ENCODE measurements around the gene BIN2. TPM values are rescaled to one million over a fixed set of nuclear protein-coding genes. Genes with fewer than 3 reads are reported as not detected.

Gene BIN2
- total RNA-seq, 2 donors from 2014 or later, result not detected

DNA sequence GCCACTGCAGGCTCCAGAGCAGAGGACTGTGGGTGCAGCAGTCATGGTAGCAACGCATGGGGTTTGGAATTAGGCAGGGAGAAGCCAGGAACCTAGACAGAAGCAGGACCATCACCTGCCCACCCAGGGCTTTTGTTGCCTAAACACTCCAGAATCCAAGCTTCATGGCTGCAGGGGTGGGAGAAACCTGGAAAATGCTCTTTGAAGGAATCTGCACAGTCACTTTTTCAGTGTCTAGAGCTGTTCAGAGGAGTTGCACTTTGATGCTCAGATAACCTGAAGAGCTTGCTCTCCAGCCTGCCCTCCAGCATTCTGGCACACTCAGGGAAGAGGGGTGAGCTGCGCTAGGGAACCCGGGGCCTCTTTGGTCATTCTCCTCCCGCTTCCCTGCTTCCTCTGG, 24.1 kb upstream of the BIN2 start:
- Histone ChIP-seq H3K9ac (ENCODE audit: extremely low read depth, low read length, poor library complexity, severe bottlenecking) (no peak overlapping the region), H3K4me3 (ENCODE audit: low read length) (no peak overlapping the region), H3K27ac (ENCODE audit: low read depth, low read length) (no peak overlapping the region), H3K4me1 (ENCODE audit: control insufficient read depth, insufficient read depth, low read length) (peaks cover 3% of the 10 kb centered on the region), H3K36me3 (ENCODE audit: control insufficient read depth, insufficient read depth, low read length) (no peaks in the 10 kb centered on the region), H3K27me3 (ENCODE audit: control insufficient read depth, insufficient read depth, low read length, poor library complexity, severe bottlenecking) (no peaks in the 10 kb centered on the region), H3K9me3 (ENCODE audit: control insufficient read depth, low read length) (no peaks in the 10 kb centered on the region)
- TF ChIP-seq CTCF (conservative IDR thresholded peaks at IDR 0.05), result no peak
- DNase-seq, result no peak
- Mint-ChIP-seq H3K27ac (no peak overlapping the region), H3K27me3 (ENCODE audit: insufficient read depth) (peaks cover 2% of the 10 kb centered on the region), H3K36me3 (ENCODE audit: low read depth) (no peaks in the 10 kb centered on the region), H3K4me3 (no peak overlapping the region), H3K4me1 (peaks cover 14% of the 10 kb centered on the region), H3K9me3 (no peaks in the 10 kb centered on the region)
- 88 to 95% methylated on average over 4 of the region's 4 CpGs for WGBS, 2 experiments (ENCODE audit: insufficient coverage in 1 of 2, insufficient read length in 1 of 2)

DNA sequence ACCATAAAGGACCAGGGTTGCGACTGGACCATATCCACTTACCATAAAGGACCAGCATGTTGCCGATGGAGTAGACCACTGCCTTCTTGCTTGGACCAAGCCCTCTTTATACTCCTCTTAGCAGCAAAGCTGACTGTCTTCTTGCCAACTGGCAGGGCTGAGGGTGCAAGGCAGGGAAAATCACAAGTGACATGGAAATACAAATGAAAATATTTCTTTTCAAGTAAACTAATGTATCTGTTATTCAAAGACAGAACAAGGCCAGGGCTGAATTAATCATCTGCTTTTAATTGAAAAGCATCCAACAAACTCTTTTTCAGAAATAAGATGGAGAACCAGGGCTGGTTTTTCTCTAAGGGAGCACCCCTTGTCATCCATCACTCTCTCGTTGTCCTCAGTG, 22.6 kb upstream of the BIN2 start, which contains the start of gene CELA1:
TSS of gene CELA1 (minus strand) at position 99 of the 400 bp plus-strand sequence. CDS start at position 58, 41 bp downstream.
- no peak within 1 kb of the TSS for H3K27ac Mint-ChIP-seq

DNA sequence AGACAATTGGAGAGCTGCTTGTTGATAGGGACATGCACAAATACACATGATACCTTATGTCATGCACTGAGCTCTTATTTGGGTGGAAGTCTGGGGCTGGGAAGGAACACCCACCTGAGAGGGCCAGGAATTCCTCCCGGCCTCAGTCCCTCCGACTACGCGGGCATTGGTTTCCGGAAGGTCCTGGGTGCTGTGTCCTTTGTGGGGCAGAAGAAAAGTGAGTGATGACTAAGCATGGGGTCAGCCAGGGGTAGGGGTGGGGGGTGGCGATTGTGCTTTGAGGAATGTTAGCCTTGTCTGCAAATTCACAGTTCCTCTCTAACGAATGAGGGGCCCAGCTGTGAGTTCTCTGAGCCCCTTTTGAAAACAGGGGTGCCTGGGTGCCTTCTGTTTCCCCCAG, 21.7 kb upstream of the BIN2 start:
- H3K36me3 ChIP-seq (ENCODE audit: control insufficient read depth, insufficient read depth, low read length), result no peaks in the 10 kb centered on the region
- WGBS, 2 experiments (ENCODE audit: insufficient coverage in 1 of 2, insufficient read length in 1 of 2), result 67 to 77% methylated on average over 1 to 7 of the region's 7 CpGs
- no peak overlapping the region for H3K27ac Mint-ChIP-seq
- H3K4me3 ChIP-seq (ENCODE audit: low read length), result no peak overlapping the region
- peaks cover 2% of the 10 kb centered on the region for H3K27me3 Mint-ChIP-seq (ENCODE audit: insufficient read depth)
- H3K36me3 Mint-ChIP-seq (ENCODE audit: low read depth), result no peaks in the 10 kb centered on the region
- peak; percentile 67 for DNase-seq
- H3K4me1 ChIP-seq (ENCODE audit: control insufficient read depth, insufficient read depth, low read length), result no peaks in the 10 kb centered on the region
- no peak for TF ChIP-seq CTCF (conservative IDR thresholded peaks at IDR 0.05)
- H3K4me1 Mint-ChIP-seq, result peaks cover 18% of the 10 kb centered on the region
- H3K27me3 ChIP-seq (ENCODE audit: control insufficient read depth, insufficient read depth, low read length, poor library complexity, severe bottlenecking), result no peaks in the 10 kb centered on the region
- H3K4me3 Mint-ChIP-seq, result no peak overlapping the region
- no peak overlapping the region for H3K9ac ChIP-seq (ENCODE audit: extremely low read depth, low read length, poor library complexity, severe bottlenecking)
- no peaks in the 10 kb centered on the region for H3K9me3 Mint-ChIP-seq
- no peak overlapping the region for H3K27ac ChIP-seq (ENCODE audit: low read depth, low read length)
- H3K9me3 ChIP-seq (ENCODE audit: control insufficient read depth, low read length), result no peaks in the 10 kb centered on the region

More for the DNA sequence above, 22.6 kb upstream of the BIN2 start, which contains the start of gene CELA1:
- no peak within 1 kb of the TSS for H3K4me3 ChIP-seq (ENCODE audit: low read length)
- no peaks in the 10 kb centered on the region for H3K4me1 ChIP-seq (ENCODE audit: control insufficient read depth, insufficient read depth, low read length)
- H3K9me3 ChIP-seq (ENCODE audit: control insufficient read depth, low read length), result no peaks in the 10 kb centered on the region
- no peak within 1 kb of the TSS for H3K27ac ChIP-seq (ENCODE audit: low read depth, low read length)
- Mint-ChIP-seq H3K9me3 (no peaks in the 10 kb centered on the region), H3K4me3 (no peak within 1 kb of the TSS), H3K27me3 (ENCODE audit: insufficient read depth) (peaks cover 2% of the 10 kb centered on the region), H3K36me3 (ENCODE audit: low read depth) (no peaks in the 10 kb centered on the region), H3K4me1 (peaks cover 15% of the 10 kb centered on the region)
- WGBS, 2 experiments (ENCODE audit: insufficient coverage in 1 of 2, insufficient read length in 1 of 2), result 96 to 97% methylated on average over 3 of the region's 3 CpGs
- no peak for DNase-seq
- H3K27me3 ChIP-seq (ENCODE audit: control insufficient read depth, insufficient read depth, low read length, poor library complexity, severe bottlenecking), result no peaks in the 10 kb centered on the region
- no peaks in the 10 kb centered on the region for H3K36me3 ChIP-seq (ENCODE audit: control insufficient read depth, insufficient read depth, low read length)
- H3K9ac ChIP-seq (ENCODE audit: extremely low read depth, low read length, poor library complexity, severe bottlenecking), result no peak within 1 kb of the TSS
- no peak for TF ChIP-seq CTCF (conservative IDR thresholded peaks at IDR 0.05)

All from endodermal cell (in vitro differentiated cells).